ENCODE data around the gene LGI1. TPM values are rescaled to one million over a fixed set of nuclear protein-coding genes. Genes with fewer than 3 reads are reported as not detected.

Gene LGI1
- polyA plus RNA-seq, 1 donor (not counting 4 experiments of a cell fraction or from before 2014, with no cell fraction given), result not detected

- no peaks in the 10 kb centered on the region for H3K27me3 ChIP-seq (ENCODE audit: control insufficient read depth, extremely low read depth, insufficient read depth, low read length)
- no peak overlapping the region for H2AFZ ChIP-seq (ENCODE audit: control insufficient read depth, low read length)
- H3K9ac ChIP-seq (ENCODE audit: control insufficient read depth, extremely low read depth, insufficient read depth, low read length), result no peak overlapping the region
- H3K4me1 ChIP-seq (ENCODE audit: control insufficient read depth, extremely low read depth, insufficient read depth, low read length), result no peaks in the 10 kb centered on the region
- H3K79me2 ChIP-seq (ENCODE audit: control insufficient read depth, insufficient read depth, low read length), result no peaks in the 10 kb centered on the region
- dilution Hi-C loops (cut with MboI; ENCODE audit: extremely low pct_ligation_motif_present, low sequenced_read_pairs), result no loop called here
- H3K4me3 ChIP-seq (ENCODE audit: control insufficient read depth in 2 of 3, extremely low read depth in 1 of 3, insufficient read depth in 2 of 3, low read depth in 1 of 3, low read length in 3 of 3), result no peak overlapping the region
- H3K9me1 ChIP-seq (ENCODE audit: control insufficient read depth, extremely low read depth, insufficient read depth, low read length), result no peaks in the 10 kb centered on the region
- H3K36me3 ChIP-seq (ENCODE audit: control insufficient read depth in 2 of 2, extremely low read depth in 1 of 2, insufficient read depth in 2 of 2, low read length in 2 of 2), result no peaks in the 10 kb centered on the region
- H3K4me2 ChIP-seq (ENCODE audit: control insufficient read depth, extremely low read depth, insufficient read depth, low read depth, low read length), result no peak overlapping the region
- no peak overlapping the region for H3K27ac ChIP-seq (ENCODE audit: control insufficient read depth, insufficient read depth, low read length)
- FAIRE-seq (no peak), DNase-seq (ENCODE audit: low read depth, low spot score) (no peak)
- H4K20me1 ChIP-seq (ENCODE audit: control insufficient read depth, extremely low read depth, insufficient read depth, low read length), result no peaks in the 10 kb centered on the region
- H3K9me3 ChIP-seq (ENCODE audit: control insufficient read depth, low read depth, low read length), result no peaks in the 10 kb centered on the region
- no peak for TF ChIP-seq EZH2 (IDR thresholded peaks at IDR 0.05; ENCODE audit: low read length)
- TF ChIP-seq CTCF (optimal IDR thresholded peaks at IDR 0.05 in 1 of 3, IDR thresholded peaks at IDR 0.05 in 1 of 3, conservative IDR thresholded peaks at IDR 0.05 in 1 of 3; ENCODE audit: extremely low read depth in 1 of 3, insufficient read depth in 2 of 3, low read length in 3 of 3), result no peak
These were observed 40.1 kb downstream of the LGI1 start for GRCh38 chr10:93797825-93798224.

- H3K27me3 ChIP-seq (ENCODE audit: control insufficient read depth, extremely low read depth, insufficient read depth, low read length), result no peaks in the 10 kb centered on the region
- H3K4me1 ChIP-seq (ENCODE audit: control insufficient read depth, extremely low read depth, insufficient read depth, low read length), result no peaks in the 10 kb centered on the region
- H3K4me3 ChIP-seq (ENCODE audit: control insufficient read depth in 2 of 3, extremely low read depth in 1 of 3, insufficient read depth in 2 of 3, low read depth in 1 of 3, low read length in 3 of 3), result no peak overlapping the region
- H3K4me2 ChIP-seq (ENCODE audit: control insufficient read depth, extremely low read depth, insufficient read depth, low read depth, low read length), result no peak overlapping the region
- H3K36me3 ChIP-seq (ENCODE audit: control insufficient read depth in 2 of 2, extremely low read depth in 1 of 2, insufficient read depth in 2 of 2, low read length in 2 of 2), result no peaks in the 10 kb centered on the region
- no peak for TF ChIP-seq EZH2 (IDR thresholded peaks at IDR 0.05; ENCODE audit: low read length)
- no peak for TF ChIP-seq CTCF (optimal IDR thresholded peaks at IDR 0.05 in 1 of 3, IDR thresholded peaks at IDR 0.05 in 1 of 3, conservative IDR thresholded peaks at IDR 0.05 in 1 of 3; ENCODE audit: extremely low read depth in 1 of 3, insufficient read depth in 2 of 3, low read length in 3 of 3)
- DNase-seq (ENCODE audit: low read depth, low spot score) (no peak), FAIRE-seq (no peak)
- dilution Hi-C loops (cut with MboI; ENCODE audit: extremely low pct_ligation_motif_present, low sequenced_read_pairs), result no loop called here
- H2AFZ ChIP-seq (ENCODE audit: control insufficient read depth, low read length), result no peak overlapping the region
- H3K9me3 ChIP-seq (ENCODE audit: control insufficient read depth, low read depth, low read length), result no peaks in the 10 kb centered on the region
- no peaks in the 10 kb centered on the region for H4K20me1 ChIP-seq (ENCODE audit: control insufficient read depth, extremely low read depth, insufficient read depth, low read length)
- H3K27ac ChIP-seq (ENCODE audit: control insufficient read depth, insufficient read depth, low read length), result no peak overlapping the region
- no peaks in the 10 kb centered on the region for H3K9me1 ChIP-seq (ENCODE audit: control insufficient read depth, extremely low read depth, insufficient read depth, low read length)
- H3K9ac ChIP-seq (ENCODE audit: control insufficient read depth, extremely low read depth, insufficient read depth, low read length), result no peak overlapping the region
- H3K79me2 ChIP-seq (ENCODE audit: control insufficient read depth, insufficient read depth, low read length), result no peaks in the 10 kb centered on the region
These were observed 41.5 kb downstream of the LGI1 start for GRCh38 chr10:93799155-93799708.

Measured in keratinocyte (primary cell).